Stimulated activated naive CD8-positive, alpha-beta T cell treated with anti-CD3 and anti-CD28 coated beads, Interleukin-15, amount 100 ng/mL, for 72 hours (primary cell): ENCODE results near the gene MYH1.
A peak's percentile ranks its signal among the peaks of the same experiment; 100 is the strongest.
"Not testable (repeated sequence)": the region's sequence is repeated elsewhere in the genome, so short reads cannot be mapped to it uniquely, and the experiment has no call there.

Experiments used
- ATAC-seq: fragments of 150-1000 bp; cut with Tn5 transposase; 2 replicates; pipeline ENCODE4 v1.10.0; 2021; ENCODE audit warnings: mild to moderate bottlenecking, moderate library complexity
- DNase-seq, 2 donors: peaks; one replicate each; pipeline ENCODE4 v3.0.0; 2021 to 2022
- H3K27ac Mint-ChIP-seq, 2 donors: one replicate each; pipeline ENCODE4 v1.8.0; 2022; ENCODE audit warnings: mild to moderate bottlenecking in 2 of 2, mixed read lengths in 2 of 2, moderate library complexity in 2 of 2
- H3K27me3 Mint-ChIP-seq: one replicate; pipeline ENCODE4 v1.8.0; 2022; ENCODE audit warnings: mixed read lengths
- H3K4me1 Mint-ChIP-seq: one replicate; pipeline ENCODE4 v1.8.0; 2022; ENCODE audit warnings: mild to moderate bottlenecking, mixed read lengths
- H3K4me3 Mint-ChIP-seq, 2 donors: one replicate each; pipeline ENCODE4 v1.8.0; 2022; ENCODE audit warnings: mild to moderate bottlenecking in 2 of 2, mixed read lengths in 2 of 2, moderate library complexity in 1 of 2
- H3K9me3 Mint-ChIP-seq, 2 donors: one replicate each; pipeline ENCODE4 v1.8.0; 2022; ENCODE audit warnings: mixed read lengths in 2 of 2

Gene MYH1

GRCh38 chr17:10518271-10519037 lies at the start of gene MYH1:
Gene MYH1 (minus strand): TSS chr17:10518542. CDS start chr17:10516642, 1,900 bp downstream.
- DNase-seq (no peak), ATAC-seq (no peak)
- no peak within 1 kb of the TSS for H3K4me3 Mint-ChIP-seq
- no peaks in the 10 kb centered on the region for H3K9me3 Mint-ChIP-seq
- no peaks in the 10 kb centered on the region for H3K4me1 Mint-ChIP-seq
- H3K27me3 Mint-ChIP-seq = no peaks in the 10 kb centered on the region
- no peak within 1 kb of the TSS for H3K27ac Mint-ChIP-seq

GRCh38 chr17:10563991-10564660 lies 45.8 kb upstream of the MYH1 start:
- ATAC-seq = no peak
- Mint-ChIP-seq H3K4me3 (no peak overlapping the region), H3K27ac (no peak overlapping the region)

GRCh38 chr17:10558049-10558448 lies 39.7 kb upstream of the MYH1 start:
- no peak for DNase-seq
- H3K27me3 Mint-ChIP-seq = no peaks in the 10 kb centered on the region
- H3K4me3 Mint-ChIP-seq = no peak overlapping the region
- H3K4me1 Mint-ChIP-seq = no peaks in the 10 kb centered on the region
- no peak for ATAC-seq
- H3K27ac Mint-ChIP-seq = no peak overlapping the region
- no peaks in the 10 kb centered on the region for H3K9me3 Mint-ChIP-seq

More at GRCh38 chr17:10563991-10564660, 45.8 kb upstream of the MYH1 start:
- H3K27me3 Mint-ChIP-seq = peaks cover 7% of the 10 kb centered on the region
- no peak for DNase-seq
- H3K9me3 Mint-ChIP-seq = no peaks in the 10 kb centered on the region
- no peaks in the 10 kb centered on the region for H3K4me1 Mint-ChIP-seq

DNA sequence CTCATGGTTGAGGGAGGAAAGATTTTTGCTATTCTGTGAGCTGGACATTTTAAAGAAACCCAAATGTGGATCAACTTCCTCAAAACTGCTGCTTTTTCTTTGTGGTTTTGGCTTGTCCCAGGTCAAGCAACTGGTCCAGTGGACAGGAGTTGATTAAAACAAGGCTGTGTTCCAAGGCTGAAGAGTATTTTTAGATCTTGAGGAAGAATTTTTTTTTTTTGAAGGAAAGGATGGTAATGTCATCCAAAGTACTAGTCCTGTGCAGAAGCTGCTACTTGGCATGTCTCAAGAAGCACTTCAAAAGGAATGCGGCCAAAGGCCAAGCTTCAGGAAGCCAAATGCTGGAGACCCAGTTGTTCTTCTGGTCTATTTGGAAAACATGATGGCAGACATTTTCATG lies 39.1 kb upstream of the MYH1 start:
- Mint-ChIP-seq H3K4me3 (no peak overlapping the region), H3K9me3 (no peaks in the 10 kb centered on the region), H3K27ac (no peak overlapping the region), H3K27me3 (no peaks in the 10 kb centered on the region), H3K4me1 (no peaks in the 10 kb centered on the region)
- DNase-seq (no peak), ATAC-seq (no peak)

DNA sequence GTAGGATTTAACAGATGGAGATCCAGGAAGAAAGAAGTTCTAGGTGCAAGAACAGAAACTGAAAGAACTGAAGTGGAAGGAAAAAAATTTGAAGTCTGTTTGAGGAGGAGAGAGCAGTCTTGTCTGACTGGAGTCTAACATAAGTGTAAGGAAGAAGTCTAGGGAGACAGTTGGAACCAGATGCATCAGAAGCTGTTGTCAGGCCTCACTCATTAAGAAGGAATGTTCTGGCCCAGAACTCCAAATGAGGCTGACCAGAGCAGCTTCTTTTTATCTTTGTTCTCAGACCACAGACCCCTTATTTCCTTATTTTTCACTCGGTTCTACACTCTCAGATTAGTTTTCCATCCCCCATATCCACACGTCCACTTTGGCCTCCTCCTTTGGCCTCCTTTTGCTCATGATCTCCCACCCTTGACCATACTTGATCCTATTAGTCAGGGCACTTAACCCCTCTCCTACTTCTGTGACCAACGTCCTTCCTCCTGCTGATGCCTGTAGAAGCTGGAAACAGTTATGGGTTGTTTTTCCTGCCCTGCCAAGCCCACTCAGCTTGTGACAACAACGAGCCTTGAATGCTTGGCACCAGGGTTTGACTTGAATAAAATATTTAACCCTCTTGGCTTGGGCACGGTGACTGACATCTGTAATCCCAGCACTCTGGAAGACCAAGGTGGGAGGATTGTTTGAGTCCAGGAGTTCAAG lies 38.1 kb upstream of the MYH1 start:
- Mint-ChIP-seq H3K9me3 (no peaks in the 10 kb centered on the region), H3K27ac (peak overlapping the region in 1 of 2 donors; percentile 29), H3K27me3 (no peaks in the 10 kb centered on the region), H3K4me3 (no peak overlapping the region), H3K4me1 (no peaks in the 10 kb centered on the region)
- DNase-seq = no peak
- ATAC-seq = no peak

DNA sequence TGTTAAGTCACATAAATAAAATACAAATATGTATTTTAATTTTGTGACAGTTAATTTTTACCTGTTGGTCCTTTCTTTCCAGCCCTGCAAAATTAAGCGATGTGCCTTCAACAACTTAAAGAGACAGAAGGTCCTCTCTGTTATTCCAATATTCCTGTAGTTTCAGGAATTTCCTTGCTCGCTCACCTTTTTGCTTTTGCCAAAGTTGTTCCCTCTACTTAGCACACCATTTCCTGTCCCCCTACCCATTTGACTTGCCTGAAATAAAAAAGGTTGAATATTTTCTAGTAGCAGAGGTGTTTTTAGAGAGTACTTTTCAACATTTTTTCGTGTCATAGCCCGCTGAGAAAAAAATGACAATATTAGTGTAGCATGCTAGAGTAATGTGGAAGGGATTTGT lies 31.7 kb upstream of the MYH1 start:
- Mint-ChIP-seq H3K27ac (no peak overlapping the region), H3K9me3 (no peaks in the 10 kb centered on the region), H3K4me1 (no peaks in the 10 kb centered on the region), H3K4me3 (no peak overlapping the region), H3K27me3 (peaks cover 15% of the 10 kb centered on the region)
- ATAC-seq = no peak
- DNase-seq = no peak

DNA sequence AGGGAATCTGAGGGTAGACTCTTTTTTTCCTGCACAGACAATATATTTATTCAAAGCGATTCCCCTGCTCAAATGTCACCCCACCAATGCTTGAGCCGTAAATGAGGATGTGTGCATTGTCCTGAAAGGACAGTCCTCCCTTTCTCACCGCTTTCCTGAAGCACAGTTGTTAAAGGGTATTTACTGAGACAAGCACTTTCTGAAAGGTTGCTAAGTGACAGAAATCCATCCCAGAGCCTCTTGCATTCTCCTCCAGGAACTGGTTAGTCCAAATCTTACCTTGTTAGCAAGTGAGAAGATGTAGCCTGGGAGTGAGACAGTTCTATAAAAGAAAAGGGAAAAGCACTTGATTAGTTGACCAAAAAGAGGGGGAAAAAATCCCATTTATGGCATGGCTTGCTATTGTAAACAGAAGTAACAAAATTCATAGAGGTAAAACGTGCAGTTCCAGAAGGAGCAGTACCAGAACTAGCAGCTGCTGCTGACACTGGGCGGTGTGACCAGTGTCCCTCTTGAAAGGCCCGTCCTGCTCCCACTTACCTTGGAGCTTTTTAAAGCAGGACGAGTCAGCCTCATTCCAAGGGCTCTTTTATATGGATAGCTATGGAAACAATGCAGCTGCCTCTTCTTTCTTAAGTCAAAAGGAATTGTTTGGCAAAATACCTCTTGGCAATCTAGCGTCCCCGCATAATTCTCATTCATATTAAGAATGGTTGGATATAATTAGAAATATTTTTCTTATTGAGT lies 30.9 kb upstream of the MYH1 start, which contains the start of gene MYH2:
Gene MYH2, minus strand, starts transcription at position 563 of the 747 bp plus-strand sequence. CDS start 1,738 bp downstream, outside the sequence.
- DNase-seq = no peak
- Mint-ChIP-seq H3K4me1 (no peaks in the 10 kb centered on the region), H3K4me3 (no peak within 1 kb of the TSS), H3K27ac (no peak within 1 kb of the TSS), H3K27me3 (peaks cover 15% of the 10 kb centered on the region), H3K9me3 (no peaks in the 10 kb centered on the region)
- ATAC-seq = no peak

GRCh38 chr17:10547351-10547750 lies 29.0 kb upstream of the MYH1 start:
- ATAC-seq (no peak), DNase-seq (no peak)
- Mint-ChIP-seq H3K27ac (no peak overlapping the region), H3K27me3 (peaks cover 15% of the 10 kb centered on the region), H3K4me1 (no peaks in the 10 kb centered on the region), H3K4me3 (no peak overlapping the region), H3K9me3 (no peaks in the 10 kb centered on the region)

GRCh38 chr17:10543486-10543885 lies 25.1 kb upstream of the MYH1 start:
- H3K27ac Mint-ChIP-seq, H3K27me3 Mint-ChIP-seq, H3K4me3 Mint-ChIP-seq, DNase-seq, ATAC-seq, H3K4me1 Mint-ChIP-seq: not testable (repeated sequence)
- H3K9me3 Mint-ChIP-seq = peaks cover 0 to 14% of the 10 kb centered on the region in 2 donors

- H3K27me3 Mint-ChIP-seq, H3K27ac Mint-ChIP-seq, ATAC-seq, H3K4me1 Mint-ChIP-seq, H3K4me3 Mint-ChIP-seq, DNase-seq: not testable (repeated sequence)
- peaks cover 0 to 14% of the 10 kb centered on the region in 2 donors for H3K9me3 Mint-ChIP-seq
Measured at GRCh38 chr17:10541179-10541578, 22.8 kb upstream of the MYH1 start.

DNA sequence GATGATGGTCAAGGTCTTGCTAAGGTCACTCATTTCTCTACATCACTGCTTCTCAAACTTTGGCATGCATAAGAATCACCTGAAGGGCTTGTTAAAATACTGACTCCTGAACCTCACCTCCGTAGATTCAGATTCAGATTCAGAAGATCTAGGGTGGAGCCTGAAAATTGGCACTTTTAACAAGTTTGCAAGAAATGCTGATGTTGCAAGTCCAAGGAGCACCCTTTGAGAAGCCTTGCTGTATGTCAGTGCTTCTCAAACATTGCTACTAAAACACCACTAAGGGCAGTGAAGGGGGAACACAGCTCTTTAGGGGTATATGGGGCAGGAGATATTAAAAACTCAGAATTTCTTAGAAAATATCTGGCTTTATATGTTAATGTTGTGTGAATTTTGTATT lies 13.7 kb upstream of the MYH1 start:
- ATAC-seq (no peak), DNase-seq (no peak)
- Mint-ChIP-seq H3K9me3 (no peaks in the 10 kb centered on the region), H3K4me3 (no peak overlapping the region), H3K27ac (no peak overlapping the region), H3K4me1 (no peaks in the 10 kb centered on the region), H3K27me3 (peaks cover 22% of the 10 kb centered on the region)

GRCh38 chr17:10527419-10527818 lies 9.1 kb upstream of the MYH1 start:
- ATAC-seq (no peak), DNase-seq (no peak)
- Mint-ChIP-seq H3K27me3 (peaks cover 14% of the 10 kb centered on the region), H3K4me1 (no peaks in the 10 kb centered on the region), H3K4me3 (no peak overlapping the region), H3K9me3 (no peaks in the 10 kb centered on the region), H3K27ac (no peak overlapping the region)

DNA sequence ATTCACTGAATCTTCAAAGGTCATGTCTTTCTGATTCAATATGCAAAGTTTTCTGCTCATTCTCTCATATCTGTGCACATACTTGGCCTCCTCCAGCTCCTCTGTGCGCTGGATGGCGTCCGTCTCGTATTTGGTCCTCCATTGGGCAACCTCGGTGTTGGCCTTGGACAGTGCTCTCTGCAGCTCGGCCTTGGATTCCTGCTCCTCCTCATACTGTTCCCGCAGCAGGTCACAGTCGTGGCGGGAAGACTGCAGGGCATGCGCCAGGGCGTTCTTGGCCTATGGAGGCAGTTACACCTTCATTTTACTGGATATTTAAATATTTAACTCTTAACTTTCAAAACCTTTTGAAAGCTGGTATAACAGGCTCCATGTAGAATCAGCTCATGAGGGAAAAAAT lies 8.2 kb upstream of the MYH1 start:
- Mint-ChIP-seq H3K27me3 (peaks cover 14% of the 10 kb centered on the region), H3K4me1 (no peaks in the 10 kb centered on the region), H3K9me3 (no peaks in the 10 kb centered on the region), H3K4me3 (no peak overlapping the region), H3K27ac (no peak overlapping the region)
- DNase-seq (no peak), ATAC-seq (no peak)

DNA sequence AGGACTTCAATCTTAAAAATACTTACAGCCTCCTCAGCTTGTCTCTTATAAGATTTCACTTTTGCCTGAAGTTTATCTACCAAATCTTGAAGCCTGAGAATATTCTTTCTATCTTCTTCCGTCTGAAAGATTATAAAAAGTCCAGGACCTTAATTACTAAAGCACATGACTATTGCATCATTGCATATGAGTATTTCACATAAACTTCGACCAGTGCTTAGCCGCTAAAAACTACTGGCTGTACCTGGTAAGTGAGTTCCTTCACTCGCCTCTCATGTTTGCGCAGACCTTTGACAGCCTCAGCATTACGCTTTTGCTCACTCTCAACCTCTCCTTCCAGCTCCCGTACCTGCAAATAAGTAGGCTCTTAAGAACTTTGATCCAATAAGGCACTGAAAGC lies 4.7 kb upstream of the MYH1 start:
- DNase-seq (no peak), ATAC-seq (no peak)
- Mint-ChIP-seq H3K27ac (no peak overlapping the region), H3K27me3 (no peaks in the 10 kb centered on the region), H3K4me3 (no peak overlapping the region), H3K9me3 (no peaks in the 10 kb centered on the region), H3K4me1 (no peaks in the 10 kb centered on the region)

- no peaks in the 10 kb centered on the region for H3K27me3 Mint-ChIP-seq
- no peak overlapping the region for H3K4me3 Mint-ChIP-seq
- ATAC-seq (no peak), DNase-seq (no peak)
- H3K9me3 Mint-ChIP-seq = no peaks in the 10 kb centered on the region
- no peak overlapping the region for H3K27ac Mint-ChIP-seq
- no peaks in the 10 kb centered on the region for H3K4me1 Mint-ChIP-seq
Measured at GRCh38 chr17:10521949-10522348, 3.6 kb upstream of the MYH1 start.
